Hematopoietic multipotent progenitor cell treated with erythropoietin and hydrocortisone succinate and interleukin-3 and kit ligand, for 4 days (in vitro differentiated cells): ENCODE data around the gene FUCA1.
"Not testable (repeated sequence)": the region's sequence is repeated elsewhere in the genome, so short reads cannot be mapped to it uniquely, and the experiment has no call there.

Source experiments
- DNase-seq: peaks from one replicate; pipeline ENCODE4 v3.0.0-alpha.2; 2015

FUCA1 gene

GRCh38 chr1:23836037-23836436 is 32.1 kb downstream of the FUCA1 start:
- peak; percentile 54 for DNase-seq

DNA sequence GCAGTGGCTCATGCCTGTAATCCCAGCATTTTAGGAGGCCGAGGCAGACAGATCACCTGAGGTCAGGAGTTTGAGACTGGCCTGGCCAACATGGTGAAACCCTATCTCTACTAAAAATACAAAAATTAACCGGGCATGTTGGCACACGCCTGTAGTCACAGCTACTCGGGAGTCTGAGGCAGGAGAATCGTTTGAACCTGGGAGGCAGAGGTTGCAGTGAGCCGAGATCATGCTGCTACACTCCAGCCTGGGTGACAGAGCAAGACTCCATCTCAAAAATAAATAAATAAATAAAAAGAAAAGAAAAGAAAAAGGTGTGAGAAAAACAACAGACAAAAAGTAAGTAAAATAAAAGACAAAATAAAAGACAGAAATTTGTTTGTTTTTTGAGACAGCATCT is 33.9 kb downstream of the FUCA1 start:
- not testable (repeated sequence) for DNase-seq

DNA sequence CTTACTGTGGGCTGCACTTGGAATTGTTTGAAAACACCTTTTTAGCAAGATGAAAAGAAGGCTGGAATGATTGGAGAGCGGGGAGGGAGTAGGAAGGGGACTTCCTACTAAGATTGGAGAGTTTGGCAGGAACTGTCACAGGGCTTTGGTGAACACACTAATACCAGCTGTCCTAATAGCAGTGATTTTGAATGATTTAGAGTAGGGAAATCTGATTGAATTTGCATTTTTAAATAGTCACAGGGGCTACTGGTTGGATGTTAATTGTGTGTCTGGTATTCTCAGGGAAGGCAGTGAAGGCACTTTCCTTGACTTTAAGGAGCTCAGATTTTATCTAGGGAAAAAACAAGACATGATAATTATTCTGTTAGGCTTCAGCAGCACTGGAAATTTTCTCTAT is 40.4 kb downstream of the FUCA1 start:
- DNase-seq = no peak

DNA sequence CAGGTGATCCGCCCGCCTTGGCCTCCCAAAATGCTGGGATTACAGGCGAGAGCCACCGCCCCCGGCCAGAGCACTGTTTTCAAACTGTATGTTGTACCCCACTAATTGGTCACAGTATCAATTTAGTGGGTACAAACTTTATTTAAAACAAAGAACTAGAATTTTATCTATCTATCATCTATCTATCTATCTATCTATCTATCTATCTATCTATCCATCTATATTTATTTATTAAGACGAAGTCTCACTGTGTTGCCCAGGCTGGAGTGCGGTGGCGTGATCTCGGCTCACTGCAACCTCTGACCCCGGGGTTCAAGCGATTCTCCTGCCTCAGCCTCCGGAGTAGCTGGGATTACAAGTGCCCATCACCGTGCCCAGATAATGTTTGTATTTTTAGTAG is 41.5 kb downstream of the FUCA1 start:
- DNase-seq = not testable (repeated sequence)

DNA sequence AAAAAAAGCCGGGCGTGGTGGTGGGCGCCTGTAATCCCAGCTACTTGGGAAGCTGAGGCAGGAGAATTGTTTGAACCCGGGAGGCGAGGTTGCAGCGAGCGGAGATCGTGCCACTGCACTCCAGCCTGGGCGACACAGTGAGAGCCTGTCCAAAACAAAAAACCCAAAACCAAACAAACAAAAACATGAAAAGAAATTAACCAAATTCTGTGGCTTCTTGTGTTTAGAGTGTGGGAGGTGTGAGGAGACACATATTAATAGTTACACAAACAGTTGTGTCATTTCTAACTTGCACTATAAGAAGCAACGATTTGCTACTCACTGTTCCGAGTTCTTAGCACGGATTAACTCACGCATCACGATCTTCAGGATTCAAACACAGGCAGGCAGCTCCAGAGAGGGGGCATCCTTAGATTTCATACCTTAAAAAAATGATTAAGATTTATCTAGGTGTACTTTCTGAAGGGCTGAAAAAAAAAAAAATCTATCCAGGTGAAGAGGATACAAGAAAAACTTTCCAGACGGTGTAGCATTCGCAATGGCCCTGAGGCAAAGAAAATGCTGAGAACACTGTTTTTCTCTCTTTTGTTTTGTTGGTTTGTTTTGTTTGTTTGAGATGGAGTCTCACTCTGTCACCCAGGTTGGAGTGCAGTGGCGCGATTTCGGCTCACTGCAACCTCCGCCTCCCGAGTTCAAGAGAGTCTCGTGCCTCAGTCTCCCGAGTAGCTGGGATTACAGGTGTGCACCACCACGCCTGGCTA is 42.1 kb downstream of the FUCA1 start:
- DNase-seq = no peak

DNA sequence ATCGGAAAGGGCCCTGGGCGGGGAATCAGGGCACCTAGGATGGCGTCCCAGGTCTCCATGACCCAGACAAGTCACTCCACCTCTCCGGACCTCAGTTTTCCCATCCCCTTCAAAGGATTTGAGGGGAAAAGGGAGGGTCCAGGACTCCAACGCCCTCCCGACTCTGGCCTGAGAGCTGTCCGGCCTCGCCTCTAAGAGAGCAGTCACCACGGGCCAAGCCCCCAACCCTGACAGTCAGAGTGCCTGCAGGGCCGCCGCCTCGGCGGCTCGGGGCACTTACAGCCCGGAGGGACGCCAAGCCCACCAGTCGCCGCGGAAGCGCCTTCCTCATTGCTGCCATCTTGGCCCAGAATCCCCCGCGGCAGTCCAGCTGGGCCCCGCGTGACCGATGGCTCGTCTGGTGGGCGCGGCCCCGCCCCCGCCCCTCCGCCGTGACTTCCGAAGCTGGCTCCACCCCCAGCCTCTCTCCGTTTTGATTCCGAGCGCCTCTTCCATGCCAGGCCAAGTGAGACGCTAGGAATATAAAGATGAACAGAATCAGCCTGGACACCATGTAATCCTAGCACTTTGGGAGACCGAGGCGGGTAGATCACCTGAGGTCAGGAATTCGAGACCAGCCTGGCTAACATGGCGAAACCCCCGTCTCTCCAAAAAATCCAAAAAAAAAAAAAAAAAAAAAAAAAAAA is 42.9 kb downstream of the FUCA1 start, which contains the start of gene HMGCL:
Gene HMGCL, minus strand, starts transcription at position 354 of the 686 bp plus-strand sequence. Its CDS starts 14 bp downstream, at position 340.
- peak; percentile 97 for DNase-seq

DNA sequence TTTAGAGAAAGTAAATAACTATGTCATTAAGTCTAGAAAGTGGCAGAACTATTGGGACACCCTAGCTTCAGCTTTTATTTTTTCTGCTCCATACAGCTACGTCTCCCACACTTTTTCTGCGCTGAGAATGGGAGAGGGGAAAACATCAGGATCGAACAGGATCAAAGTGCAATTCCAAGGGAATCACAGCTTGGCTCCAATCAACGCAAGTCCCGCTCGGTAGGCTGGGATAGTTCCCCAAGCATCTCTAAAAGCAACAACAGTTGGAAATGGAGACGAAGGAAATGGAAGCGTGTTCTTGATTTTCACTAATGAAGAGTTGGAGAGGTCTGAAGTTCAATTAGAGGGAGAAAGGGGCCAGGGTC is 43.4 kb downstream of the FUCA1 start:
- DNase-seq = no peak

GRCh38 chr1:23823767-23824166 is 44.3 kb downstream of the FUCA1 start:
- no peak for DNase-seq

- no peak for DNase-seq
Measured at GRCh38 chr1:23817633-23818032, 50.5 kb downstream of the FUCA1 start.

DNA sequence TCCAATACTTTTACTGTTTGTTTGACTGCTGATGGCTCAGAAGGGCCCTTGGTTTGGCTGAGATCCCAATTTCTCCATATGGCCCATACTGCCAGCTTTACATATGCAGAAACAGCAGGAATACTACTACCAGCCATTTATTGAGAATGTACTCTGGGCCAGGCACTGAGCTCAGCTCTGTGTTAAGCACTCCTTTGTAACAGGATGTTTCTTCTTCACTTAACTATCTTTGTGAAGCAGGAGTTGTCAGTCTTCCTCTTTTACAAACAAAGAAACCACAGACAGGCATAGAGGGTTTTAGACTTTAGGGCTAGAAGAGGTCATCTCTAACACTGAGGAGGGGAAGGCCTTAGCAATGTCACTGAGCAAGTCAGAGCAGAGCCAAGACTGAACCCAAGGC is 51.2 kb downstream of the FUCA1 start:
- peak; percentile 84 for DNase-seq

DNA sequence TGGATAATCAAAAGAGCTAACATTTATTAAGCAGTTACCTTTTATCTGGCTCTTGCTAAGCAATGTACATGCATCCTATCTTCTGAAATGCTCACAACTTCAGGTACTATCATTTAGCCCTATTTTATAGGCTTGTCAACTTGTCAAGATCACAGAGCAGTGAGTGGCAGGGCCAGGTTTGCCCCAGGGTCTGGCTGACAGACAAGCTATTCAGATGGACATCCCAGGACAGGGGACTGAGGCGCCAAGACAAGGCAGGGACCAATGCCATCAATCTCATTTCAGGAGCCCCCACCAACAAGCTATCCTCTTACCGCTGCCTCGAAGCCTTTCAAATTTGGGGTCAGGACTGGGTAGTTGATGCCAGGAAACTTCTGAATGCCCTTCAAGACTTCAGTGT is 51.7 kb downstream of the FUCA1 start:
- no peak for DNase-seq

DNA sequence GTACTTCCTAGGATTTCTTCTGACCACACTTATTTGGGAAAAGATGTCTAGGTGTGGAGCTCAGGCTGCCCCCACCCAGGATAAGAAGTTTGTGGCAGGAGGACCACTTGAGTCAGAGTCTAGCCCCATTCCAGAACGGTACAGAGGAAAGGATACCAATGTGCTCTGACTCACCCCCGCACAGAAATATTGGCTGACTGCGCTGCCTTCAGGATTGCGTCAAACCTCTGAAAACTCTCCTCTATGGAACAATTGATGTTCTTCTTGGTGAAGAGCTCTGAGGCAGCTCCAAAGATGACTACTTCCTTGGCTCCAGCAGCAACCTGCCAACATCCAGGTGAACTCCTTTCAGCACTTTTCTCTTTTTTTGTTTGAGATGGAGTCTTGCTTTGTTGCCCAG is 54.1 kb downstream of the FUCA1 start:
- no peak for DNase-seq

GRCh38 chr1:23810818-23811540 is 57.1 kb downstream of the FUCA1 start:
- peak; percentile 92 for DNase-seq

GRCh38 chr1:23809751-23810171 is 58.3 kb downstream of the FUCA1 start:
- peak; percentile 96 for DNase-seq

DNA sequence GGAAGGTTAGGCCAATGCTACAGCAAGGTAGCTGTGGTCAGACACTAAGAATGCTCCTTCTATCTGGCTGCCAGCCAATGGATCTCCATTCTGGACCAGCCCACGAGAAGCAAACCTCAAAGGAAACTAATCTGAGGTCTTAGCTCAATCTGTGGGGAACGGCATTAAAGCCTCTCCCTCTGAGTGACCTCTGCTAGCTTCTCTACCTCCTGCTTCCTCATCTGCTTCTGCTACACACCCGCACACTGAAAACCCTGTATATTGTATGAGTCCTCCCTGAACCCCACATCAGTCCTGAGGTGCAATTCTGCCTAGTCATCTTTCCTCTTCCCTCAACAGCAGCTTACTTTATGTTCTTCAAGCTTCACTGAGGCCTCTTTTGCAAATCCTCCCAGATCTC is 60.6 kb downstream of the FUCA1 start:
- DNase-seq = peak; percentile 75

DNA sequence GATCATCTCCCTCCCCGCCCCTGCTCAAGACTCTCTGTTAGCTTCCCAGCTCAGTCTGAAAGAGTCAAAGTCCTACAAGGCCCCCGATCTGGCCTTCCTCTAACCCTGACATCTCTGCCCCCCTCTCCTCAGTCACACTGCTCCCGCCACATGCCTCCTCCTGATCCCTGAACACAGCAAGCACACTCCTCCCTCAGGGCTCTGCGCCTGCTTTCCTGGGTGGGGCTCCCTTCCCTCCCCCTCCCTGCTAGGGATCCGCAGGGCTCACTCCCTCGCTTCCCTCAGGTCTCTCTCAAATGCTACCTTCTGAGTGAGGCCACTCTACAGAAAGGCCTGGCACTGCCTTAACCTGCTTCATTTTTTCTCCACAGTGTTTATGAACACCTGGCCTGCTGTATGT is 61.8 kb downstream of the FUCA1 start:
- DNase-seq = no peak

GRCh38 chr1:23805025-23805424 is 63.1 kb downstream of the FUCA1 start:
- DNase-seq = no peak

DNA sequence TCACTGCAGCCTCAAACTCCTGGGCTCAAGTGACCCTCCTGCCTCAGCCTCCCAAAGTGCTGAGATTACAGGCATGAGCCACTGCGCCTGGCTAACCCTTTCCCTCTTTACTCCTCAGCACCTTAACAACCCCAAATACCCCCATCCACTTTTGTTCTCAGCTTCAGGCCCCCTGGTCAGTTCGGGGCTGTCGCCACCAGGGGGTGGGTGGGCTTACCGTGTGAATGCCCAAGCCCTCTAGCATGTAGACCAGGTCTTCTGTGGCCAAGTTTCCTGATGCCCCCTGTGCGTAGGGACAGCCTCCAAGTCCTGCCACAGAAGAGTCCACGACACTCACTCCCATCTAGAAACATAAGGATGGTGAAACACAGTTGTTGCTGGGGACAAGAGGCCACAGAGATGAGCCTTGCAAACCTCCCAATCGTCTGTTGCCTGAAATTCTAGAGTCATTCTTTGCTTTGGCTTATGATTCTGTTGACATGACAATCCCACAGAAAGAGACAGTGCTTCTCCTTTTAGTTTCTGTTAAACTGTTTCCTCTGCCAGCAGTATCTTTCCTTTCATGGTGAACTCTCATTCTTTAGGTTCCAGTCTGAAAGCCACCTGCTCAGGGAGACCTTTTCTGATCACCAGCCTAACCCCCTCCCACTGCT is 63.8 kb downstream of the FUCA1 start:
- DNase-seq = peak; percentile 40

GRCh38 chr1:23803674-23804073 is 64.4 kb downstream of the FUCA1 start:
- DNase-seq = no peak

GRCh38 chr1:23802809-23803342 is 65.2 kb downstream of the FUCA1 start:
- not testable (repeated sequence) for DNase-seq

- no peak for DNase-seq
Measured at GRCh38 chr1:23801876-23802275, 66.2 kb downstream of the FUCA1 start.

GRCh38 chr1:23801338-23801748 is 66.7 kb downstream of the FUCA1 start:
- DNase-seq = peak; percentile 28
